ENCODE data around the gene TMEM225B.
"Not testable (repeated sequence)": the region's sequence is repeated elsewhere in the genome, so short reads cannot be mapped to it uniquely, and the experiment has no call there.

Gene TMEM225B

GRCh38 chr7:99624484-99624883, 26.4 kb downstream of the TMEM225B start:
- DNase-seq = no peak

GRCh38 chr7:99625321-99625720, 27.3 kb downstream of the TMEM225B start:
- no peak for DNase-seq

GRCh38 chr7:99625961-99626360, 27.9 kb downstream of the TMEM225B start:
- DNase-seq = no peak

- DNase-seq = no peak
These were observed 28.6 kb downstream of the TMEM225B start for GRCh38 chr7:99626661-99627060.

- no peak for DNase-seq
These were observed 29.4 kb downstream of the TMEM225B start for GRCh38 chr7:99627513-99627912.

GRCh38 chr7:99628471-99629465, 30.7 kb downstream of the TMEM225B start:
- no peak for DNase-seq

GRCh38 chr7:99629643-99630042, 31.6 kb downstream of the TMEM225B start:
- no peak for DNase-seq

GRCh38 chr7:99631295-99632109, 33.4 kb downstream of the TMEM225B start:
- DNase-seq = no peak

- DNase-seq = not testable (repeated sequence)
These were observed 39.3 kb downstream of the TMEM225B start for GRCh38 chr7:99637414-99637813.

GRCh38 chr7:99638731-99639130, 40.7 kb downstream of the TMEM225B start:
- DNase-seq = no peak

GRCh38 chr7:99639267-99639666, 41.2 kb downstream of the TMEM225B start:
- DNase-seq = no peak

- DNase-seq = no peak
These were observed 44.0 kb downstream of the TMEM225B start for GRCh38 chr7:99642027-99642426.

GRCh38 chr7:99643464-99643863, 45.4 kb downstream of the TMEM225B start:
- no peak for DNase-seq

GRCh38 chr7:99644431-99644830, 46.4 kb downstream of the TMEM225B start:
- no peak for DNase-seq

- DNase-seq = no peak
These were observed 47.5 kb downstream of the TMEM225B start for GRCh38 chr7:99645590-99645989.

GRCh38 chr7:99648843-99649242, 50.8 kb downstream of the TMEM225B start:
- DNase-seq = no peak

GRCh38 chr7:99651290-99651689, 53.2 kb downstream of the TMEM225B start:
- no peak for DNase-seq

- DNase-seq = no peak
These were observed 54.6 kb downstream of the TMEM225B start for GRCh38 chr7:99652671-99653070.

GRCh38 chr7:99653269-99653668, 55.2 kb downstream of the TMEM225B start:
- DNase-seq = not testable (repeated sequence)

GRCh38 chr7:99653754-99654153, 55.7 kb downstream of the TMEM225B start:
- DNase-seq = no peak

GRCh38 chr7:99654626-99655025, 56.6 kb downstream of the TMEM225B start:
- DNase-seq = not testable (repeated sequence)

- DNase-seq = not testable (repeated sequence)
These were observed 59.8 kb downstream of the TMEM225B start for GRCh38 chr7:99657879-99658278.

All from NCI-H1417 treated with DMSO at 0.1 percent for 48 hours (cell line).